RWPE1 (cell line): ENCODE results near the gene OGA.

ENCODE experiments used
- CTCF ChIA-PET: fragments of 350-600 bp; sonication (Branson Sonifier 250); formaldehyde crosslinking; extraction: SDS; loops from one replicate; lab custom pipeline; 2021; lab: Yijun Ruan, JAX
- POLR2A ChIA-PET: fragments of 400-600 bp; formaldehyde crosslinking; extraction: SDS; loops from one replicate; lab custom pipeline; 2020; ENCODE audit warnings: antibody characterized with exemption; ENCODE audit not compliant: low non-redundant PET; lab: Yijun Ruan, JAX
- DNase-seq: peaks from one replicate; pipeline ENCODE4 v3.0.0; 2012; ENCODE audit warnings: low spot score
- H3K27ac ChIP-seq: fragments of 450-650 bp; 2 replicates; pipeline ENCODE4 v1.5.1; 2017
- TF ChIP-seq, protein P1 (sequence below): fragments of 450-650 bp; conservative IDR thresholded peaks from 2 replicates; pipeline ENCODE4 v1.5.1; 2017; ENCODE audit warnings: low read depth, mild to moderate bottlenecking

Gene OGA

GRCh38 chr10:101814466-101815071 is 3.7 kb downstream of the OGA start:
- DNase-seq = no peak
- TF ChIP-seq, protein P1, sequence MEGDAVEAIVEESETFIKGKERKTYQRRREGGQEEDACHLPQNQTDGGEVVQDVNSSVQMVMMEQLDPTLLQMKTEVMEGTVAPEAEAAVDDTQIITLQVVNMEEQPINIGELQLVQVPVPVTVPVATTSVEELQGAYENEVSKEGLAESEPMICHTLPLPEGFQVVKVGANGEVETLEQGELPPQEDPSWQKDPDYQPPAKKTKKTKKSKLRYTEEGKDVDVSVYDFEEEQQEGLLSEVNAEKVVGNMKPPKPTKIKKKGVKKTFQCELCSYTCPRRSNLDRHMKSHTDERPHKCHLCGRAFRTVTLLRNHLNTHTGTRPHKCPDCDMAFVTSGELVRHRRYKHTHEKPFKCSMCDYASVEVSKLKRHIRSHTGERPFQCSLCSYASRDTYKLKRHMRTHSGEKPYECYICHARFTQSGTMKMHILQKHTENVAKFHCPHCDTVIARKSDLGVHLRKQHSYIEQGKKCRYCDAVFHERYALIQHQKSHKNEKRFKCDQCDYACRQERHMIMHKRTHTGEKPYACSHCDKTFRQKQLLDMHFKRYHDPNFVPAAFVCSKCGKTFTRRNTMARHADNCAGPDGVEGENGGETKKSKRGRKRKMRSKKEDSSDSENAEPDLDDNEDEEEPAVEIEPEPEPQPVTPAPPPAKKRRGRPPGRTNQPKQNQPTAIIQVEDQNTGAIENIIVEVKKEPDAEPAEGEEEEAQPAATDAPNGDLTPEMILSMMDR = no peak
- ChIA-PET CTCF (interaction anchor here (0.5 to 2.7 kb wide), 2 partner anchors 26 to 254 kb away, joined by 3 to 8 read pairs; no protein-coding TSS in a partner anchor), POLR2A (no interaction called here)
- no peak overlapping the region for H3K27ac ChIP-seq

DNA sequence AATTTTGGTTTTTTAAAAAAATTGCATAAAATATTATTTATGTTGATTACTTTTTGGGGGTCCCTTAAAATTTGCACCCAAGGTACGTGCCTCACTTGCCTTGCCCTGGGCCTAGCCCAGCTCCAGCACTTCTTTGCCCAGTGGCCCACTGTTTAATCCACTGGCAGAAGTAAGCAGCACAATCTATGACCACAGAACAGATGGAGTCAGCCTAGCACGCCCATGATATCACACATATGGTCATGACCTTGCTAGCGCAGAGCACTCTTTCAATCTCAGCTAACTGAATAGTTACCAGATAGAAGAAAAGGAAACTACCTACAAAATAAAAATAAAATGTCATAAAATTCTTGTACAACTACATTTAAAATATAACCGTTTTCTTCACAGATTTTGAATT is 5.6 kb downstream of the OGA start:
- CTCF ChIA-PET = interaction anchor here (0.5 kb wide), 1 partner anchor 177 kb away, joined by 3 read pairs; no protein-coding TSS in a partner anchor
- H3K27ac ChIP-seq = no peak overlapping the region
- POLR2A ChIA-PET = no interaction called here
- TF ChIP-seq, protein P1 = no peak
- DNase-seq = no peak

GRCh38 chr10:101807158-101807557 is 11.1 kb downstream of the OGA start:
- TF ChIP-seq, protein P1 = no peak
- no peak for DNase-seq
- no peak overlapping the region for H3K27ac ChIP-seq
- ChIA-PET POLR2A (no interaction called here), CTCF (no interaction called here)

- CTCF ChIA-PET = interaction anchor here (0.7 to 1.6 kb wide), 4 partner anchors 22 to 234 kb away, joined by 3 to 5 read pairs (median 4); no protein-coding TSS in a partner anchor
Observed at GRCh38 chr10:101803511-101803910, 14.7 kb downstream of the OGA start.

GRCh38 chr10:101797403-101798059 is 20.7 kb downstream of the OGA start:
- POLR2A ChIA-PET = interaction anchor here (1.0 kb wide), 1 partner anchor 15 kb away, joined by 3 read pairs; the partner anchor contains the start of gene NPM3
- CTCF ChIA-PET = interaction anchor here (0.9 to 1.1 kb wide), 2 partner anchors 16 to 17 kb away, joined by 3 to 5 read pairs; no protein-coding TSS in a partner anchor

More at GRCh38 chr10:101803511-101803910, 14.7 kb downstream of the OGA start:
- POLR2A ChIA-PET = no interaction called here
- TF ChIP-seq, protein P1 = no peak
- no peak for DNase-seq
- no peak overlapping the region for H3K27ac ChIP-seq

DNA sequence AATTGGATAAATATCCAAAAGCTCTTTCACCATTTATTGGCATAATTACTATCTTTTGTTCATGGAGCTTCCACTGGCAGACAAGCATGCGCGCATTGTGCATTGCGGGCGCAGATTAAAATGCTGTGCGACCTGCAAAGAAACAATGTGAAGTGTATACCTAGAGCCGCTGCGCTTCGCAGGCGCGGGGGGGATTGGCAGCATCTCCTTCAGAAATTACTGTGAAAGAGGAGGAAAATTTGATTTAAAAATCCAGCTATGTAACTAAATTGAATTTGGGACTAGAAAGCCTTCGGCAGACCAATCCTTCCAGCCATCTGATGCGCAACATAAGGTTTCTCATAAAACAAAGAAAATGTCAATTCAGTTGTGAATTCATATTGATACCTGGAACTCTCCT is 24.7 kb downstream of the OGA start:
- no peak for DNase-seq
- TF ChIP-seq, protein P1 = no peak
- ChIA-PET POLR2A (no interaction called here), CTCF (no interaction called here)
- no peak overlapping the region for H3K27ac ChIP-seq

More at GRCh38 chr10:101797403-101798059, 20.7 kb downstream of the OGA start:
- DNase-seq = no peak
- TF ChIP-seq, protein P1 = no peak
- no peak overlapping the region for H3K27ac ChIP-seq
